Fibroblast of villous mesenchyme (primary cell): ENCODE measurements around the gene KIAA0232. TPM values are rescaled to one million over a fixed set of nuclear protein-coding genes. Genes with fewer than 3 reads are reported as not detected.
A peak's percentile ranks its signal among the peaks of the same experiment; 100 is the strongest.

Experiments
- DNase-seq: peaks from one replicate; pipeline ENCODE4 v3.0.0-alpha.2; 2010; ENCODE audit warnings: low read depth
- H3K4me3 ChIP-seq: 2 replicates; pipeline ENCODE4 v1.5.1; 2011; ENCODE audit warnings: low read depth, mild to moderate bottlenecking, low read length
- total RNA-seq: library from RNA; depleted of rRNA; stranded (reverse); fragments of >200 nt; gene quantifications from 2 replicates; pipeline ENCODE4 v1.2.3, GENCODE V29; 2012
- TF ChIP-seq, protein P1 (sequence below): IDR thresholded peaks from 2 replicates; pipeline ENCODE4 v1.5.1; 2012; ENCODE audit warnings: low read depth, mild to moderate bottlenecking, low read length; ENCODE audit not compliant: insufficient read depth

KIAA0232 gene
- total RNA-seq, 1 donor = 29.8 TPM

GRCh38 chr4:6873792-6874461, 91.4 kb downstream of the KIAA0232 start:
- TF ChIP-seq, protein P1, sequence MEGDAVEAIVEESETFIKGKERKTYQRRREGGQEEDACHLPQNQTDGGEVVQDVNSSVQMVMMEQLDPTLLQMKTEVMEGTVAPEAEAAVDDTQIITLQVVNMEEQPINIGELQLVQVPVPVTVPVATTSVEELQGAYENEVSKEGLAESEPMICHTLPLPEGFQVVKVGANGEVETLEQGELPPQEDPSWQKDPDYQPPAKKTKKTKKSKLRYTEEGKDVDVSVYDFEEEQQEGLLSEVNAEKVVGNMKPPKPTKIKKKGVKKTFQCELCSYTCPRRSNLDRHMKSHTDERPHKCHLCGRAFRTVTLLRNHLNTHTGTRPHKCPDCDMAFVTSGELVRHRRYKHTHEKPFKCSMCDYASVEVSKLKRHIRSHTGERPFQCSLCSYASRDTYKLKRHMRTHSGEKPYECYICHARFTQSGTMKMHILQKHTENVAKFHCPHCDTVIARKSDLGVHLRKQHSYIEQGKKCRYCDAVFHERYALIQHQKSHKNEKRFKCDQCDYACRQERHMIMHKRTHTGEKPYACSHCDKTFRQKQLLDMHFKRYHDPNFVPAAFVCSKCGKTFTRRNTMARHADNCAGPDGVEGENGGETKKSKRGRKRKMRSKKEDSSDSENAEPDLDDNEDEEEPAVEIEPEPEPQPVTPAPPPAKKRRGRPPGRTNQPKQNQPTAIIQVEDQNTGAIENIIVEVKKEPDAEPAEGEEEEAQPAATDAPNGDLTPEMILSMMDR = peak; percentile 87
- peak; percentile 74 for DNase-seq
- H3K4me3 ChIP-seq = no peak overlapping the region

- no peak for DNase-seq
- TF ChIP-seq, protein P1 = no peak
- no peak overlapping the region for H3K4me3 ChIP-seq
Measured at GRCh38 chr4:6874981-6875380, 92.5 kb downstream of the KIAA0232 start.

- no peak for DNase-seq
Measured at GRCh38 chr4:6875431-6875831, 92.9 kb downstream of the KIAA0232 start.

GRCh38 chr4:6876440-6876839, 93.9 kb downstream of the KIAA0232 start:
- DNase-seq = no peak
- no peak overlapping the region for H3K4me3 ChIP-seq
- TF ChIP-seq, protein P1 = no peak

More at GRCh38 chr4:6875431-6875831, 92.9 kb downstream of the KIAA0232 start:
- H3K4me3 ChIP-seq = no peak overlapping the region
- TF ChIP-seq, protein P1 = no peak

DNA sequence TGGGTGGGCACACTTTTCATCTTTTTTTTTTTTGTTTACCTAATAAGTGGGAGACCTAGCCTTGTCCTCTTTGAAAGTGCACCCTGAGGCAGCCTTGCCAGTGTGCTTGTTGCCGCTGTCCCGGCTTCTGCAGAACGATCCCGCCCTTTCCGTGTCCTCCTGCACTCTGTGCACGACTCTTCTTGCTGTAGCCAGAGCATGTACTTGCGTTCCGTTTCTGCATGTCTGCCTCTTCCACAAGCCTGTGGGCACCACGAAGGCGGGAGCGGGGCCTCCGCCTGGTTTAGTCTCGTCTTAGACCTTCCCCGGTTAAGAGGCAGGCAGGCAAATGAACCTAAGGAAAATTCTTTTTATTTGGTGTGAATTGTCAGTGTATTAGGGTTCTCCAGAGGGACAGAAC, 94.5 kb downstream of the KIAA0232 start:
- H3K4me3 ChIP-seq = no peak overlapping the region
- no peak for DNase-seq
- TF ChIP-seq, protein P1 = no peak

DNA sequence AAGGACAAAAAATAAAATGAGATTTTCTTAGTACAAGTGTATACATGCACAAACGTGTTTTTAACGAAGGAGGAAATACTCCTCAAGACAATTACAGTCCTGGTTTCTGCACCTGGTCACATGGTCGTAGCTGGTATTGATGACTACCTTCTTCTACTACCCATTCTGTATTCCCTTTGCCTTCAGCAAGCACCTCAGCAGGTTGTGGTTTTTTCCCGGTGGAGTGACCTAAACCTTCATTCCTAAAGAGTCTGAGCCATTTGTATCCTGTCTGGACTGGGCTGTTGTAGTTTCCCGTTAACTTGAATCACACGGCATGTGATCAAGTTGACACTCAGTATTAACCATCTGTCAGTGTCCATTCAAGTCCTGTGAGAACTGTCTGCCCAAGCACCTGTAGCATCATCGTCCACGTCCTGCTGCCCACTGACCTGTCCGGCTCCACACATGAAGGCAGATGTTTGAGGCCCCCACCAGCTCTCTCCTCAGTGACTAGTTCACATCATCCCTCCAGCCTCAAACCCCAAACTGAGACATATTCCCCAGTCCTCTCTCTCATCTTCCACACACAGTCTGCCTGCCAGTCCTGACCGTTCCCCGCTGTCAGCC, 96.0 kb downstream of the KIAA0232 start:
- no peak overlapping the region for H3K4me3 ChIP-seq
- TF ChIP-seq, protein P1 = no peak
- no peak for DNase-seq

- no peak overlapping the region for H3K4me3 ChIP-seq
- TF ChIP-seq, protein P1 = no peak
- DNase-seq = no peak
Measured at GRCh38 chr4:6880691-6881090, 98.2 kb downstream of the KIAA0232 start.
